AG20443 (cell line): ENCODE measurements around the gene CCL14.
"Not testable (repeated sequence)": the region's sequence is repeated elsewhere in the genome, so short reads cannot be mapped to it uniquely, and the experiment has no call there.

Experiments
- DNase-seq: peaks from one replicate; pipeline ENCODE4 v3.0.0; 2012; ENCODE audit warnings: low spot score, mixed read lengths

CCL14 gene

GRCh38 chr17:35942588-35943186 is 43.8 kb downstream of the CCL14 start:
- no peak for DNase-seq

GRCh38 chr17:35938492-35938891 is 48.0 kb downstream of the CCL14 start:
- DNase-seq: not testable (repeated sequence)

GRCh38 chr17:35936063-35936462 is 50.5 kb downstream of the CCL14 start:
- DNase-seq: no peak

- peak; percentile 52 for DNase-seq
Measured at GRCh38 chr17:35934760-35935159, 51.8 kb downstream of the CCL14 start.
